Hypothalamus (tissue), 51 donors: ENCODE results near the gene FAM83G.
"Not testable (repeated sequence)": the region's sequence is repeated elsewhere in the genome, so short reads cannot be mapped to it uniquely, and the experiment has no call there.

Source experiments
- DNase-seq, 51 donors: peaks; one replicate each; lab custom pipeline; 2025; lab: John Stamatoyannopoulos, UW

FAM83G gene

DNA sequence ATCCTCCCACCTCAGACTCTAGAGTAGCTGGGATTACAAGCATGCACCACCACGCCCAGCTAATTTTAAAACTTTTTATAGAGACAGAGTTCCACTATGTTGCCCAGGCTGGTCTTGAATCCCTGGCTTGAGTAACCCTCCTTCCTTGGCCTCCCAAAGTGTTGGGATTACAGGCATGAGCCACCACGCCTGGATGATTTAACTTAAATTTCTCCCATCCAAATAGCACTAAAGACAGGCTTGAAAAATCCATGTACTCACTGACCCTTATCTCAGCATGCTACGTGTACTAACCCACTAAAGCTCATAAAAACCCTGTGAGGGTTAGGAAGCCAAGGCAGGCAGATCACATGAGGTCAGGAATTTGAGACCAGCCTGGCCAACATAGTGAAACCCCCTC is 48.0 kb downstream of the FAM83G start:
- no peak for DNase-seq

DNA sequence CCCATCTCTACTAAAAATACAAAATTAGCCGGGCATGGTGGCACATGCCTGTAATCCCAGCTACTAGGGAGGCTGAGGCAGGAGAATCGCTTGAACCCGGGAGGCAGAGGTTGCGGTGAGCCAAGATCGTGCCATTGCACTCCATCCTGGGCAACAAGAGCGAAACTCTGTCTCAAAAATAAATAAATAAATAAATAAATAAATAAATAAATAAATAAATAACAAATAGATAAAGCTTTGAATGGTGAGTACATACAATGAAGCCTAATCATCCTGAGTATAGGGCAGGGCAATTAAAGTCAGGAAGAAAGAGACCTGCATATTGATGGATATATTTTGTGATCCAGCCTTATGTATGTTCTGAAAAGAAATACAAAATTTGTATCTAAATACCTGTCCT is 48.5 kb downstream of the FAM83G start:
- DNase-seq = not testable (repeated sequence)

DNA sequence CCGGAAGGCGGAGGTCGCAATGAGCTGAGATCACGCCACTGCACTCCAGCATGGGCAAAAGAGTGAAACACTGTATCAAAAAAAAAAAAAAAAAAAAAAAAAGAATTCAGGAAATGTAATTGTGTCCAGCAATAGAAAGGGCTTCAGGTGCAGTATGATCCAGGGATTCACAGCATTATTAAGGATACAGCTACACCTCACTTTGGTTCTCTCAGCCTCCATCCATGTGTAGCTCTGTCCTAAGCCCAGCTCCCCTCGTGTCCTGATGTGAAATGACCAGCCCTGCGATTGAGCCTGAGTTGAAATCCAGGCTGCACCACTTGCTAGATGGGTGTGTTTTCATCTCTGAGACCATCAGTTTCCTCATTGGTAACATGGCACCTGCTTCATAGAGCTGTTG is 49.6 kb downstream of the FAM83G start:
- DNase-seq = no peak

- DNase-seq = no peak
These were observed 50.2 kb downstream of the FAM83G start for GRCh38 chr17:18954321-18954720.

DNA sequence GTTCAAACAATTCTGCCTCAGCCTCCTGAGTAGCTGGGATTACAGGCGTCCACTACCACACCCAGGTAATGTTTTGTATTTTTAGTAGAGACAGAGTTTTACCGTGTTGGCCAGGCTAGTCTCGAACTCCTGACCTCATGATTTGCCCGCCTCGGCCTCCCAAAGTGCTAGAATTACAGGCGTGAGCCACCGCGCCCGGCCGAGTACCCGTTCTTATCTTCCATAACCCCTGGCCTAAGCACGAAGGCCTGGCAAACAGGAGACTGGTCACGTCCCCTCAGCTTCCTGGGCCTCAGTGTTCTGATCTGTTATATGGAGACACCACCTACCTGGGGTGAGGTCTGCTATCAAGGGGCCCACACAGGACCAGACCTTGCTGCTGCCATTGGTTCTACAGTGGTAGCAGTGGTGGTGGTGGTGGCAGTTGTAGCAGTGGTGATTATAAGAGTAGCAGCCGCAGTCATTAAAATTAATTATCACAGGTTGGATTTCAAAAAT is 51.3 kb downstream of the FAM83G start:
- no peak for DNase-seq

- no peak for DNase-seq
These were observed 52.4 kb downstream of the FAM83G start, which contains the start of gene SLC5A10 for GRCh38 chr17:18951941-18952842. Gene SLC5A10 (plus strand): TSS chr17:18952165. CDS start chr17:18952206, 41 bp downstream.

- no peak for DNase-seq
These were observed 53.3 kb downstream of the FAM83G start for GRCh38 chr17:18950944-18951905.

GRCh38 chr17:18950346-18950745 is 54.2 kb downstream of the FAM83G start:
- DNase-seq = no peak

- no peak for DNase-seq
These were observed 55.0 kb downstream of the FAM83G start for GRCh38 chr17:18949566-18949965.

DNA sequence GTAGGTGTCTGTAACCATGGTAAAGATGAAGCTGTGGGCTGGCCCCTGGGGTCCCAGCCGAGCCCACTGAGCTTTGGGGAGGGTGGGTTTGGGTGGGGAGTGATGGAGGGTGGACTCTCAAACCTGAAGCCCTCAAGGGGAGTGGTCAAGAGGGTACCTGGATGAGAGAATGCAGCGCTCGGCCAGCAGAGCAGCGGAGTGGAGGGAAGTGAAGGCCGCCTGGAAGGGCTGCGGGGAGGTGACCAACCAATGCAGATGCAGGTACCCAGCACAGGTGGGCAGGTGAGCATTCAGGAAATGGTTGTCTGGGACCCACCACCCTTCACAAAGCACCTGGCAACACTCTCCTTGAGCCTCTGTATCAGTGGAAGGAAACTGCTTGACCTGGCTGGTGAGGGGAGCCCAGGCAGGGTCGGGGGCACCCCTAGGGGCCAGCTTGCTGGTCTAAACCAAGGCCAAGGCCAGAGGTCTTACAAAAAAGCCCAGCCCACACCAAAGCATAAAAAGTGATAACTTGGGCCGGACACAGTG is 56.0 kb downstream of the FAM83G start:
- DNase-seq = no peak

DNA sequence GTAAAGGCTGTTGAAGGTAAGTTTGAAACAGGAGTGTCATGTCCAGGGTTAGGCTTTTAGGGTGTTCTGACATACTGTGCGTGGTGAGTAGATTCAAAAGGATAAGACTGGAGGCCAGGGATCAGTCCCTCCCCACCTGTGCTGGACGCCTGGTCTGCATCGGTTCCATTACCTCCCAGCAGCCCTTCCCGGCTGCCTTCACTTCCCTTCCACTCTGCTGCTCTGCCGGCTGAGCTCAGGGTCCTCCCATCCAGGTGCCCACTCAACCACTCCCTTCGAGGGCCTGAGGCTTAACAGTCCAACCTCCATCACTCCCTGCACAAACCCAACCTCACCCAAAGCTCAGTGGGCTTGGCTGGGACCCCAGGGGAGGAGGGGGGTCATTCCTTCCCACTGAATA is 56.7 kb downstream of the FAM83G start:
- DNase-seq = no peak

GRCh38 chr17:18946536-18946935 is 58.0 kb downstream of the FAM83G start:
- DNase-seq = no peak

GRCh38 chr17:18944646-18945045 is 59.9 kb downstream of the FAM83G start:
- DNase-seq = no peak

GRCh38 chr17:18938692-18939023 is 65.9 kb downstream of the FAM83G start:
- DNase-seq = no peak

GRCh38 chr17:18937981-18938691 is 66.4 kb downstream of the FAM83G start:
- DNase-seq = no peak

GRCh38 chr17:18933102-18934058 is 71.2 kb downstream of the FAM83G start:
- no peak for DNase-seq

DNA sequence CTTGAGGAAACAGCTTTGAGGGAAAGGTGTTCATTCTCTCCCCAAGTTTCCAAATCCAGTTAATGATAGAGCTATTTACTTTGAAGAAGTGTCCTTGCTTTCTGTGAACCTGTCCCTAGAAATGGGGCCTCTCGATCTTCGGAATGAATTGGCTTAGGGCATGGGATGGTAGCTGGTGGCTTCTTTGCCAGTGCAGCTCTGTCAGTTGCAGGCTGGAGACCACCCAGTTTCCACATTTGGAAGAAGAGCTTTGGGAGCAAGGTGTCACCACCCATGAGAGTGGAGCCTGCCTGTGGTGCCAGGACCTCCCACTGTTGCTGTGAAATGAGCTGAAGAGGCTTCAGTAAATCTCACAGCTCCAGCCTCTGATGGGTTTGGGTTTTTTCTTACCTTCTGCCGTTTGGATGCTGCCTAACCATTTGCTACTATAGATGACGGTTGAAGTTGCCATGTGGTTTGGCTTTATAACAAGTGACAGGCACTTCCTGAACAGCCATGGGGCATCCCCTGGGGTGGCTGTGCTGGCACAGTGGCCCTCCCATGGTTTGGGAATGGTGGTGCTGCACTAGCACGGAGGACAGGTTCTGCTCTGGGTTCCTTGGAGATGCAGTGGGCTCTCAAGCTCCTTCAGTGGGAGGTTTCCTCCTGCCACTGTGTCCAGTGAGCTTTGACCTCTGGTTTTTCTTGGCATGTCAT is 72.1 kb downstream of the FAM83G start:
- no peak for DNase-seq

DNA sequence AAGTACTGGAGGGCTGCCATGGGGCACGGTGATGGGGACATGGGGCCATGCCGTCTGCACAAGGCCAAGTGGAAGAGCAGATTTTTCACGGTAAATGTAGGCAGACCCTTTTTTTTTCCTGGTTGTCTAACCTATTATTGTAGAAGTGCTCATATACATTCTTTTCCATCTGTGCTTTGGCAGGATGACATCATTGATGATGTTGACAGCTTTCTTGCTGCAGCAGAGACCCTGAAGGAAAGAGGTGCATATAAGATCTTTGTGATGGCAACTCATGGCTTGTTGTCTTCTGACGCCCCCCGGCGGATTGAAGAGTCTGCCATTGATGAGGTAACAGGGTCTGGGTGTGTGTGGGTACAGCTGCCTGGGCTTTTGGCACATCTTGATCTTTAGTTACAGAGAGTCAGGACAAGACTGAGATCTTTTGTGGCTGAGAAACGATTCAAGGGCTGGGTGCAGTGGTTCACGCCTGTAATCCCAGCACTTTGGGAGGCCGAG is 75.9 kb downstream of the FAM83G start:
- no peak for DNase-seq
